Loucy (cell line): Measurements from ENCODE around the gene ESRRA.

ENCODE experiments used
- H2AFZ ChIP-seq: fragments of 200-600 bp; sonication (generic); 2 replicates; pipeline ENCODE4 v1.6.0; 2016; ENCODE audit warnings: antibody characterized with exemption, mild to moderate bottlenecking, low read length, moderate library complexity
- H3F3A ChIP-seq: fragments of 200-600 bp; 2 replicates; pipeline ENCODE4 v1.6.0; 2016; ENCODE audit warnings: antibody characterized with exemption, low read depth, mild to moderate bottlenecking
- H3K27me3 ChIP-seq: fragments of 200-600 bp; sonication (generic); 2 replicates; pipeline ENCODE4 v1.6.1; 2014; ENCODE audit warnings: low read length, mild to moderate bottlenecking; ENCODE audit not compliant: insufficient read depth, poor library complexity, severe bottlenecking
- H3K36me3 ChIP-seq: fragments of 200-600 bp; sonication (generic); 2 replicates; pipeline ENCODE4 v1.6.1; 2016; ENCODE audit warnings: low read length; ENCODE audit not compliant: insufficient read depth
- H3K4me1 ChIP-seq: fragments of 200-600 bp; sonication (generic); 2 replicates; pipeline ENCODE4 v1.5.1; 2014; ENCODE audit warnings: low read length, mild to moderate bottlenecking; ENCODE audit not compliant: insufficient read depth, poor library complexity, severe bottlenecking
- H3K4me2 ChIP-seq: fragments of 200-600 bp; sonication (generic); 2 replicates; pipeline ENCODE4 v1.6.0; 2014; ENCODE audit warnings: antibody characterized with exemption, low read length, low read depth, mild to moderate bottlenecking; ENCODE audit not compliant: poor library complexity, severe bottlenecking
- H3K4me3 ChIP-seq: fragments of 200-600 bp; sonication (generic); 2 replicates; pipeline ENCODE4 v1.5.1; 2014; ENCODE audit warnings: low read length, mild to moderate bottlenecking, mixed read lengths; ENCODE audit not compliant: poor library complexity, severe bottlenecking
- H3K79me2 ChIP-seq: fragments of 200-600 bp; sonication (generic); 2 replicates; pipeline ENCODE4 v1.6.1; 2014; ENCODE audit warnings: low read length; ENCODE audit not compliant: insufficient read depth
- H3K9ac ChIP-seq: fragments of 200-600 bp; sonication (generic); 2 replicates; pipeline ENCODE4 v1.6.0; 2014; ENCODE audit warnings: mild to moderate bottlenecking, low read depth, low read length, moderate library complexity; ENCODE audit not compliant: poor library complexity, severe bottlenecking
- H3K9me2 ChIP-seq: fragments of 200-600 bp; sonication (generic); replicated peaks from 2 replicates; pipeline ENCODE4 v1.6.1; 2016; ENCODE audit warnings: low read depth, low read length, mixed read lengths
- H3K9me3 ChIP-seq: fragments of 200-600 bp; sonication (generic); 2 replicates; pipeline ENCODE4 v1.6.1; 2014; ENCODE audit warnings: mild to moderate bottlenecking, antibody characterized with exemption, low read length, low read depth; ENCODE audit not compliant: insufficient read depth
- H4K20me1 ChIP-seq: fragments of 200-600 bp; sonication (generic); 2 replicates; pipeline ENCODE4 v1.6.0; 2014; ENCODE audit warnings: antibody characterized with exemption, low read length, mild to moderate bottlenecking; ENCODE audit not compliant: insufficient read depth, poor library complexity, severe bottlenecking
- CTCF ChIP-seq: fragments of 200-600 bp; sonication (generic); conservative IDR thresholded peaks from 2 replicates; pipeline ENCODE4 v1.5.1; 2014; ENCODE audit warnings: mild to moderate bottlenecking, antibody characterized with exemption, low read length
- EZH2phosphoT487 ChIP-seq: fragments of 200-600 bp; IDR thresholded peaks from 2 replicates; pipeline ENCODE4 v1.6.1; 2018; ENCODE audit warnings: antibody characterized with exemption, mild to moderate bottlenecking, moderate library complexity, borderline replicate concordance

Gene ESRRA

GRCh38 chr11:64263947-64264317 is 41.4 kb upstream of the ESRRA start:
- no peak for TF ChIP-seq EZH2phosphoT487
- no peak for TF ChIP-seq CTCF
- H3K4me2 ChIP-seq: no peak overlapping the region
- peaks cover 14% of the 10 kb centered on the region for H3K4me1 ChIP-seq
- no peaks in the 10 kb centered on the region for H3K36me3 ChIP-seq
- H3K27me3 ChIP-seq: no peaks in the 10 kb centered on the region
- no peaks in the 10 kb centered on the region for H4K20me1 ChIP-seq
- no peaks in the 10 kb centered on the region for H3K9me2 ChIP-seq
- no peaks in the 10 kb centered on the region for H3K9me3 ChIP-seq
- H2AFZ ChIP-seq: no peak overlapping the region
- no peaks in the 10 kb centered on the region for H3K79me2 ChIP-seq
- H3K9ac ChIP-seq: no peak overlapping the region
- no peaks in the 10 kb centered on the region for H3F3A ChIP-seq
- no peak overlapping the region for H3K4me3 ChIP-seq

- no peaks in the 10 kb centered on the region for H3K27me3 ChIP-seq
- H2AFZ ChIP-seq: no peak overlapping the region
- no peaks in the 10 kb centered on the region for H3K79me2 ChIP-seq
- no peaks in the 10 kb centered on the region for H3K36me3 ChIP-seq
- peaks cover 14% of the 10 kb centered on the region for H3K4me1 ChIP-seq
- TF ChIP-seq CTCF (no peak), EZH2phosphoT487 (no peak)
- H3K9me2 ChIP-seq: no peaks in the 10 kb centered on the region
- no peak overlapping the region for H3K4me3 ChIP-seq
- no peaks in the 10 kb centered on the region for H4K20me1 ChIP-seq
- peaks cover 3% of the 10 kb centered on the region; the same call in 1 of the 2 replicates for H3F3A ChIP-seq
- H3K9me3 ChIP-seq: no peaks in the 10 kb centered on the region
- H3K9ac ChIP-seq: no peak overlapping the region
- no peak overlapping the region for H3K4me2 ChIP-seq
These were observed 40.9 kb upstream of the ESRRA start for GRCh38 chr11:64264371-64264852.

GRCh38 chr11:64265176-64266160 is 39.9 kb upstream of the ESRRA start:
- Histone ChIP-seq H3K36me3 (no peaks in the 10 kb centered on the region), H3K27me3 (no peaks in the 10 kb centered on the region), H3F3A (peaks cover 6% of the 10 kb centered on the region; the same call in 1 of the 2 replicates), H3K79me2 (no peaks in the 10 kb centered on the region), H3K9ac (no peak overlapping the region), H3K4me2 (no peak overlapping the region), H2AFZ (no peak overlapping the region), H3K9me3 (no peaks in the 10 kb centered on the region), H3K9me2 (no peaks in the 10 kb centered on the region), H3K4me3 (no peak overlapping the region), H3K4me1 (peaks cover 14% of the 10 kb centered on the region), H4K20me1 (no peaks in the 10 kb centered on the region)
- TF ChIP-seq CTCF (no peak), EZH2phosphoT487 (no peak)
